HEK293T (cell line): ENCODE data around the gene NUDT7.

Source experiments
- FOXM1 ChIP-seq: fragments of 450-650 bp; IDR thresholded peaks from 2 replicates; pipeline ENCODE4 v1.6.1; 2017; ENCODE audit warnings: mild to moderate bottlenecking, borderline replicate concordance
- SP1 ChIP-seq: fragments of 450-650 bp; IDR thresholded peaks from 2 replicates; pipeline ENCODE4 v1.6.1; 2017

- no peak for TF ChIP-seq FOXM1
- no peak for TF ChIP-seq SP1
Measured at GRCh38 chr16:77736879-77737278, 14.6 kb downstream of the NUDT7 start.
